ENCODE measurements around the gene GLYATL1B.
"Not testable (repeated sequence)": the region's sequence is repeated elsewhere in the genome, so short reads cannot be mapped to it uniquely, and the experiment has no call there.

DNA sequence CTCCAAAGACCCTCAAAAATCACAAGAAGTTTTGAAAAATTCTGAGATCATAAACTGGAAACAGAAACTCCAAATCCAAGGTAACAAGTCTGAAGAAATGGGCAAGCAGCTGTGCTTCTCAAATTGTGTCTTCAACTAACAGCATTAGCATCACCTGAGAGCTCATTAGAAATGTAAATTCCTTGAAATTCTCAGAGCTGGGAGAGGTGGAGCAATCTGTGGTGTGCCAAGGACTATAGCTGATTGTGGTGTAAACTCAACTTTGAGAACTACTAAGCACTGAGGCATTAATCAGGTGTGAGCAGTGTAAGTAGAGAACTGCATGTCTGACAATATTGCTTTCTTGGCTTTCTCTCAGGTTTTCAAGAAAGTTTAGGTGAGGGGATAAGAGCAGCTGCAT lies 7.5 kb downstream of the GLYATL1B start:
- TF ChIP-seq POLR2AphosphoS5, POLR2A (IDR thresholded peaks at IDR 0.05; ENCODE audit: low read depth, low read length): not testable (repeated sequence)
